SIG-M5 treated with dmso at 0.1 percent for 504 hours (cell line): Measurements from ENCODE around the gene TIGD2.

Experiments
- DNase-seq: peaks from one replicate; lab custom pipeline; 2025; ENCODE audit not compliant: unreplicated experiment; lab: John Stamatoyannopoulos, UW

The TIGD2 gene

GRCh38 chr4:89161841-89162240 is 50.5 kb downstream of the TIGD2 start:
- DNase-seq: no peak

GRCh38 chr4:89162496-89162895 is 51.2 kb downstream of the TIGD2 start:
- DNase-seq: no peak

GRCh38 chr4:89162987-89163386 is 51.7 kb downstream of the TIGD2 start:
- DNase-seq: no peak

GRCh38 chr4:89164400-89164799 is 53.1 kb downstream of the TIGD2 start:
- no peak for DNase-seq
